ENCODE results near the gene SMC4.

GRCh38 chr3:160399125-160400029 lies at the start of gene SMC4, which contains the start of gene IFT80:
- peak in 2 of 7 experiments; percentile 23 to 25 for TF ChIP-seq CTCF (IDR thresholded peaks at IDR 0.05)
- TF ChIP-seq POLR2A (IDR thresholded peaks at IDR 0.05), result peak in 2 of 3 donors; percentile 68 to 69

Data from body of pancreas (tissue), 4 donors.